ENCODE data around the gene KLK5.
"Not testable (repeated sequence)": the region's sequence is repeated elsewhere in the genome, so short reads cannot be mapped to it uniquely, and the experiment has no call there.

Gene KLK5

GRCh38 chr19:50952910-50953309 is at the start of gene KLK5:
TSS of gene KLK5 (minus strand) at chr19:50953038. CDS start at chr19:50952657, 381 bp downstream.
- DNase-seq, result no peak

GRCh38 chr19:51002089-51002532 is 49.3 kb upstream of the KLK5 start:
- DNase-seq, result no peak

GRCh38 chr19:51001515-51001914 is 48.7 kb upstream of the KLK5 start, which contains the start of gene KLK8:
TSS of gene KLK8 (minus strand) at chr19:51001604. CDS start at chr19:51001167, 437 bp downstream.
- no peak for DNase-seq

- no peak for DNase-seq
Observed at GRCh38 chr19:51000981-51001380, 48.1 kb upstream of the KLK5 start.

GRCh38 chr19:51000426-51000825 is 47.6 kb upstream of the KLK5 start:
- no peak for DNase-seq

- DNase-seq, result no peak
Observed at GRCh38 chr19:50998686-50999085, 45.8 kb upstream of the KLK5 start.

GRCh38 chr19:50998061-50998460 is 45.2 kb upstream of the KLK5 start:
- DNase-seq, result no peak

GRCh38 chr19:50994129-50994528 is 41.3 kb upstream of the KLK5 start:
- no peak for DNase-seq

- DNase-seq, result no peak
Observed at GRCh38 chr19:50992666-50993035, 39.8 kb upstream of the KLK5 start.

GRCh38 chr19:50984416-50984815 is 31.6 kb upstream of the KLK5 start:
- not testable (repeated sequence) for DNase-seq

GRCh38 chr19:50983625-50984292 is 30.9 kb upstream of the KLK5 start, which contains the start of gene KLK7:
TSS of gene KLK7 (minus strand) at chr19:50983917. CDS start at chr19:50982399, 1,518 bp downstream.
- no peak for DNase-seq

- no peak for DNase-seq
Observed at GRCh38 chr19:50982186-50982585, 29.3 kb upstream of the KLK5 start.

- DNase-seq, result no peak
Observed at GRCh38 chr19:50981587-50982146, 28.8 kb upstream of the KLK5 start.

GRCh38 chr19:50980208-50980607 is 27.4 kb upstream of the KLK5 start:
- DNase-seq, result no peak

- DNase-seq, result no peak
Observed at GRCh38 chr19:50979758-50980157, 26.9 kb upstream of the KLK5 start.

- DNase-seq, result no peak
Observed at GRCh38 chr19:50978772-50979390, 26.0 kb upstream of the KLK5 start.

GRCh38 chr19:50977626-50978025 is 24.8 kb upstream of the KLK5 start:
- no peak for DNase-seq

- no peak for DNase-seq
Observed at GRCh38 chr19:50975766-50976165, 22.9 kb upstream of the KLK5 start.

GRCh38 chr19:50974702-50975556 is 22.1 kb upstream of the KLK5 start:
- DNase-seq, result no peak

- DNase-seq, result no peak
Observed at GRCh38 chr19:50972795-50973376, 20.0 kb upstream of the KLK5 start.

GRCh38 chr19:50969810-50970209 is 17.0 kb upstream of the KLK5 start:
- DNase-seq, result not testable (repeated sequence)

GRCh38 chr19:50969413-50969760 is 16.5 kb upstream of the KLK5 start, which contains the start of gene KLK6:
TSS of gene KLK6 (minus strand) at chr19:50969591. CDS start at chr19:50968104, 1,487 bp downstream.
- DNase-seq, result no peak

Measured in HCEC 1CT (cell line).